Epithelial cell of alveolus of lung (primary cell): ENCODE data around the gene DDX60. TPM values are rescaled to one million over a fixed set of nuclear protein-coding genes. Genes with fewer than 3 reads are reported as not detected.

Source experiments
- total RNA-seq: library from RNA; depleted of rRNA; stranded (reverse); fragments of >200 nt; gene quantifications from 2 replicates; pipeline ENCODE4 v1.2.1, GENCODE V29; 2015

Gene DDX60
- 10.4 and 11.9 TPM in 2 replicates for total RNA-seq

GRCh38 chr4:168318266-168318895, at the start of gene DDX60:
TSS of gene DDX60 (minus strand) at chr4:168318752. CDS start at chr4:168311259, 7,493 bp downstream.

Other genes starting within 250 kb of the DDX60 start
- gene ANXA10, start 226.2 kb downstream of the DDX60 start, total RNA-seq = 1.8 and 6.7 TPM in 2 replicates
- gene DDX60L, start 161.7 kb upstream of the DDX60 start, total RNA-seq = 3.8 and 12.5 TPM in 2 replicates
- 55.7 and 79.8 TPM in 2 replicates for gene PALLD, start 178.3 kb upstream of the DDX60 start, total RNA-seq